Common myeloid progenitor, CD34-positive (primary cell): Measurements from ENCODE around the gene AKR7A2.

Experiments used
- CTCF ChIA-PET: fragments of 350-600 bp; sonication (Branson Sonifier 250); formaldehyde crosslinking; loops from one replicate; lab custom pipeline; 2021; ENCODE audit warnings: antibody characterized with exemption; lab: Charles Lee
- POLR2A ChIA-PET: fragments of 350-600 bp; sonication (Branson Sonifier 250); formaldehyde crosslinking; loops from one replicate; lab custom pipeline; 2021; ENCODE audit warnings: antibody characterized with exemption; lab: Charles Lee
- DNase-seq, 3 donors: peaks; one replicate each; pipeline versions ENCODE4 v3.0.0 to v3.0.0-alpha.2; 2013
- H3K27ac ChIP-seq, 2 experiments: 1 replicate in 1 of 2; 2 replicates in 1 of 2; pipeline ENCODE4 v1.7.0; 2013; ENCODE audit warnings: inconsistent platforms in 2 of 2, low read length in 2 of 2, mild to moderate bottlenecking in 2 of 2, low read depth in 1 of 2, moderate library complexity in 1 of 2; ENCODE audit not compliant: severe bottlenecking in 2 of 2, insufficient read depth in 1 of 2, poor library complexity in 1 of 2
- H3K27me3 ChIP-seq, 5 experiments: replicated peaks in 2 of 5; 1 replicate in 3 of 5; 2 replicates in 2 of 5; pipeline versions ENCODE4 v1.6.1 to v1.7.0; 2013; ENCODE audit warnings: low read length in 4 of 5, mild to moderate bottlenecking in 2 of 5, moderate library complexity in 2 of 5, inconsistent platforms in 1 of 5; ENCODE audit not compliant: insufficient read depth in 5 of 5, control insufficient read depth in 4 of 5
- H3K36me3 ChIP-seq, 4 experiments: 1 replicate in 2 of 4; 2 replicates in 2 of 4; pipeline versions ENCODE4 v1.6.1 to v1.7.0; 2013; ENCODE audit warnings: low read length in 3 of 4, control low read depth in 1 of 4, mild to moderate bottlenecking in 1 of 4; ENCODE audit not compliant: control insufficient read depth in 4 of 4, insufficient read depth in 4 of 4
- H3K4me1 ChIP-seq, 4 experiments: 1 replicate in 3 of 4; 2 replicates in 1 of 4; pipeline versions ENCODE4 v1.6.1 to v1.7.1; 2013; ENCODE audit warnings: low read length in 3 of 4, mild to moderate bottlenecking in 3 of 4, control low read depth in 1 of 4, inconsistent platforms in 1 of 4, moderate library complexity in 1 of 4; ENCODE audit not compliant: control insufficient read depth in 4 of 4, insufficient read depth in 4 of 4; ENCODE audit errors: control extremely low read depth in 1 of 4
- H3K4me3 ChIP-seq, 7 experiments: 1 replicate in 4 of 7; 2 replicates in 3 of 7; pipeline versions ENCODE4 v1.5.1 to v1.7.0; 2013; ENCODE audit warnings: mild to moderate bottlenecking in 7 of 7, low read length in 6 of 7, moderate library complexity in 6 of 7, inconsistent platforms in 2 of 7, low read depth in 2 of 7, control low read depth in 1 of 7; ENCODE audit not compliant: insufficient read depth in 4 of 7, control insufficient read depth in 1 of 7; ENCODE audit errors: extremely low read depth in 1 of 7
- H3K9me3 ChIP-seq, 5 experiments: 1 replicate in 4 of 5; 2 replicates in 1 of 5; pipeline versions ENCODE4 v1.6.1 to v1.7.1; 2013; ENCODE audit warnings: low read length in 4 of 5, mild to moderate bottlenecking in 2 of 5, inconsistent platforms in 1 of 5, low read depth in 1 of 5, moderate library complexity in 1 of 5; ENCODE audit not compliant: control insufficient read depth in 4 of 5, insufficient read depth in 2 of 5; ENCODE audit errors: control extremely low read depth in 1 of 5
- WGBS: methylation state at CpG from one replicate; pipeline ENCODE4 v1.1.5; 2013; ENCODE audit not compliant: insufficient coverage; 5-methylcytosine and 5-hydroxymethylcytosine counted together

Gene AKR7A2

DNA sequence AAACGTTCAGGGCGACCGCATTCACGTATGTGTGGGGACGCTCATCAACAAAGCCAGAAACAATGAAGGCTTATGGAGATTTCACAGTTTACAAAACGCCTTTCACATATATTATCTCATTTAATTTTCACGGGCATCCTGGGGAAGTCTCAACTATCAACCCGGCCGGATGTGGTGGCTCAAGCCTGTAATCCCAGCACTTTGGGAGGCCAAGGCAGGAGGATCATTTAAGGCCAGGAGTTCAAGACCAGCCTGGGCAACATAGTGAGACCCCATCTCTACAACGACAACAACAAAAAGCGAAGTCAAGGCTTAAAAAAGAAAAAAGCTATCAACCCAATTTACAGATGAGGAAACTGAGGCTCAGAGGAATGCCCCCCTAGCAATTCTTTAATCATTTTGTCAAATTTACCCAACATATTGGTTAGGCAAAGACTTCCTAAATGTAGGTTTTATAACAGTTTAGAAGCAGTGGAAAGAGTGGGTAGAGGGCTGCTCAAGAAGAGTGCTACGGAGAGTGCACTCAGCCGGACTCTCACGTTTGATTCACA, 28.5 kb upstream of the AKR7A2 start:
- DNase-seq, result no peak
- CTCF ChIA-PET, result interaction anchor here (1.3 to 4.8 kb wide), 4 partner anchors 13 to 312 kb away, joined by 3 to 24 read pairs (median 11); no protein-coding TSS in a partner anchor
- H3K27ac ChIP-seq, result no peak overlapping the region
- H3K4me3 ChIP-seq, result no peak overlapping the region
- 95% methylated on average over 12 of the region's 14 CpGs for WGBS
- H3K9me3 ChIP-seq, result no peaks in the 10 kb centered on the region
- peaks cover 4 to 64% (median 42%) of the 10 kb centered on the region in 4 experiments for H3K36me3 ChIP-seq
- H3K4me1 ChIP-seq, result peaks cover 0 to 3% (median 1%) of the 10 kb centered on the region in 4 experiments
- no peaks in the 10 kb centered on the region for H3K27me3 ChIP-seq
- POLR2A ChIA-PET, result no interaction called here

DNA sequence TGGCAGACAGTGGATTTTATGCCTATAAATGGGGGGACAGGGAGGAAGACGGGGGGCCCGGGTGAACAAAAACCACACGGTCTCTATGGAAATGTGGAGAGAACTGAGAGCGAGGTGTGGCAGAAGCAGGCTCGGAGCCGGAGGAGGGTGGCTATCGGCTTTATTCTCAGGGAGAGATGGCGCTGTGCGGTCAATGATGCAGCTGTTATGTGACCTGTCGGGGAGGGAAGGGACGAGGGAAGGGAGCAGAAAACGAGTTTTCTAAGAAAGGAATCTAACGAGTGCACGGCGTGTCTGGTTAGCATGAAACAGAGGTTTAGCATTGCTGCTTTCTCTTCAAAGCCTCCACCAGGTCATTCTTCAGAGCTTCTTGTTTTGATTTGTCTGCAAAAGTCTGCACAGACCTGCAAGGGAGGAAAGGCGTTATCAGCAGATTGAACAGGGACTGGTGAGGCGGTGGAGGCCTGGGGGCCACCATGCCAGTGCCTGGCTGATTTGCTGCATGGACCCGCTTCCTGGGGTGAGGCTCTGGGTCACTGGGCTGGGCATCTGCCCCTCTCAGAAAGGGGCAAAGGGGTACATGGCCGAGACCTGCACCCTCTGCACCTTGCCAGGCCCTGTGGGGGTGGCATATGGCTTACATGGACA, 27.4 kb upstream of the AKR7A2 start:
- H3K4me1 ChIP-seq, result peaks cover 0 to 3% (median 0%) of the 10 kb centered on the region in 4 experiments
- WGBS, result over 99% methylated on average over 15 of the region's 19 CpGs

GRCh38 chr1:19338323-19338762, 26.4 kb upstream of the AKR7A2 start:
- CTCF ChIA-PET, result interaction anchor here (0.9 kb wide), 1 partner anchor 9 kb away, joined by 3 read pairs; no protein-coding TSS in a partner anchor
- H3K27ac ChIP-seq, result no peak overlapping the region
- peaks cover 0 to 47% (median 26%) of the 10 kb centered on the region in 4 experiments for H3K36me3 ChIP-seq
- no peak for DNase-seq
- H3K9me3 ChIP-seq, result no peaks in the 10 kb centered on the region
- H3K4me1 ChIP-seq, result peaks cover 0 to 3% (median 0%) of the 10 kb centered on the region in 4 experiments
- no peak overlapping the region for H3K4me3 ChIP-seq
- POLR2A ChIA-PET, result no interaction called here
- WGBS, result 90% methylated on average over 23 of the region's 27 CpGs
- H3K27me3 ChIP-seq, result no peaks in the 10 kb centered on the region

More for the DNA sequence above, 27.4 kb upstream of the AKR7A2 start:
- H3K9me3 ChIP-seq, result no peaks in the 10 kb centered on the region
- H3K27me3 ChIP-seq, result no peaks in the 10 kb centered on the region
- no peak overlapping the region for H3K4me3 ChIP-seq
- no peak overlapping the region for H3K27ac ChIP-seq
- CTCF ChIA-PET, result interaction anchor here (0.9 kb wide), 1 partner anchor 8 kb away, joined by 3 read pairs; no protein-coding TSS in a partner anchor
- no peak for DNase-seq
- POLR2A ChIA-PET, result no interaction called here
- H3K36me3 ChIP-seq, result peaks cover 4 to 56% (median 35%) of the 10 kb centered on the region in 4 experiments

DNA sequence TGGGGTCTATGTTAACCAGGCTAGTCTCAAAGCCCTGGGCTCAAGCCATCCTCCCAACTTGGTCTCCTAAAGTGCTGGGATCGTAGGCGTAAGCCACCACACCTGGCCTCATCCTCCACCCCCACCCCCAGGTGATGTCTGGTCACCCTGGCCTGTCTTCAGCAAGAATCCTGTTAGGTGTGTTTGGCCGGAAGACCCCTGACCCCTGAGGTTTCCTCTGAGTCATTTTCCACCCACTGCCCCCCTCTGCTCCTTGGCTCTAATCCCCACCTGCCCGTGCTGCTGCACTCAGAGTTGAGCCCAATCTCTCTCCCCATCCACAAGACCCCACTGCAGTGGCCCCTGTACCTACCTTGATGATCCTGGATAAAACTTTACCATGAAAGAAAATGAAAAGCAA, 25.3 kb upstream of the AKR7A2 start:
- Histone ChIP-seq H3K36me3 (peaks cover 0 to 41% (median 19%) of the 10 kb centered on the region in 4 experiments), H3K9me3 (no peaks in the 10 kb centered on the region), H3K4me1 (peaks cover 0 to 3% (median 0%) of the 10 kb centered on the region in 4 experiments), H3K27ac (no peak overlapping the region), H3K4me3 (no peak overlapping the region), H3K27me3 (no peaks in the 10 kb centered on the region)
- ChIA-PET CTCF (no interaction called here), POLR2A (interaction anchor here (0.6 kb wide), 1 partner anchor 35 kb away, joined by 6 read pairs; no protein-coding TSS in a partner anchor)
- WGBS, result 92% methylated on average over 4 of the region's 4 CpGs
- DNase-seq, result no peak

DNA sequence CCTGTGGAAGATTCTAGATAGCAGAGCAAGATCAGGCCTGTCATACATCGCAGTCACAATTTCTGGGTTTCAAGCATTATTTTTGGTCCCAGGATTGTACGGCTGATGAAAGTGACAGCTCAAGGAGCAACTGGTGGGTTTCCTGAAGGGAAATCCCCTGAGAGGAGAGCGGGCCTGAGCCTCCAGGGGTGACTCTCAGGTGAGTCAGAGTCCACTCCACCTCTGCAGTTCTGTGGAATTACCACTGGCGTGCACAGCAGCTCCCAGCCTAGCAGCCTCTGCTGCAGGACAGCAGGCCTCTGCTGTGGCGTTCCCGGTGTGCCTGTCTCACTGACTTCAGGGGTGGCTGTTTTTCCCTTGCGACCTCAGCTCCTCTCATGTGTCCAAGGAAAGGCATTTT, 24.6 kb upstream of the AKR7A2 start:
- H3K27ac ChIP-seq, result no peak overlapping the region
- no peaks in the 10 kb centered on the region for H3K27me3 ChIP-seq
- ChIA-PET POLR2A (interaction anchor here (0.6 to 0.7 kb wide), 2 partner anchors 34 to 294 kb away, joined by 3 to 6 read pairs; no protein-coding TSS in a partner anchor), CTCF (no interaction called here)
- H3K4me1 ChIP-seq, result peaks cover 0 to 3% (median 0%) of the 10 kb centered on the region in 4 experiments
- no peaks in the 10 kb centered on the region for H3K9me3 ChIP-seq
- H3K4me3 ChIP-seq, result no peak overlapping the region
- no peak for DNase-seq
- WGBS, result 88% methylated on average over 7 of the region's 7 CpGs
- H3K36me3 ChIP-seq, result peaks cover 0 to 39% (median 13%) of the 10 kb centered on the region in 4 experiments

- WGBS, result 90% methylated on average over 6 of the region's 9 CpGs
- POLR2A ChIA-PET, result no interaction called here
- Histone ChIP-seq H3K4me1 (no peaks in the 10 kb centered on the region), H3K36me3 (peaks cover 2 to 23% (median 10%) of the 10 kb centered on the region in 4 experiments), H3K9me3 (no peaks in the 10 kb centered on the region), H3K27ac (no peak overlapping the region), H3K27me3 (no peaks in the 10 kb centered on the region), H3K4me3 (no peak overlapping the region)
- CTCF ChIA-PET, result interaction anchor here (1.1 kb wide), 1 partner anchor 8 kb away, joined by 3 read pairs; no protein-coding TSS in a partner anchor
- DNase-seq, result no peak
These were observed 21.8 kb upstream of the AKR7A2 start for GRCh38 chr1:19333587-19334354.
